GM21723 (cell line): ENCODE measurements around the gene ACTL10.
"Not testable (repeated sequence)": the region's sequence is repeated elsewhere in the genome, so short reads cannot be mapped to it uniquely, and the experiment has no call there.

Source experiments
- ATAC-seq: cut with Tn5 transposase; IDR thresholded peaks from one replicate; pipeline ENCODE4 v1.9.1; 2021; ENCODE audit warnings: mild to moderate bottlenecking, moderate library complexity; ENCODE audit not compliant: unreplicated experiment

Gene ACTL10

GRCh38 chr20:33666293-33667244 is at the start of gene ACTL10:
Gene ACTL10, plus strand, starts transcription at chr20:33666943. Its CDS starts 555 bp downstream, at chr20:33667498.
- peak; percentile 64 for ATAC-seq

DNA sequence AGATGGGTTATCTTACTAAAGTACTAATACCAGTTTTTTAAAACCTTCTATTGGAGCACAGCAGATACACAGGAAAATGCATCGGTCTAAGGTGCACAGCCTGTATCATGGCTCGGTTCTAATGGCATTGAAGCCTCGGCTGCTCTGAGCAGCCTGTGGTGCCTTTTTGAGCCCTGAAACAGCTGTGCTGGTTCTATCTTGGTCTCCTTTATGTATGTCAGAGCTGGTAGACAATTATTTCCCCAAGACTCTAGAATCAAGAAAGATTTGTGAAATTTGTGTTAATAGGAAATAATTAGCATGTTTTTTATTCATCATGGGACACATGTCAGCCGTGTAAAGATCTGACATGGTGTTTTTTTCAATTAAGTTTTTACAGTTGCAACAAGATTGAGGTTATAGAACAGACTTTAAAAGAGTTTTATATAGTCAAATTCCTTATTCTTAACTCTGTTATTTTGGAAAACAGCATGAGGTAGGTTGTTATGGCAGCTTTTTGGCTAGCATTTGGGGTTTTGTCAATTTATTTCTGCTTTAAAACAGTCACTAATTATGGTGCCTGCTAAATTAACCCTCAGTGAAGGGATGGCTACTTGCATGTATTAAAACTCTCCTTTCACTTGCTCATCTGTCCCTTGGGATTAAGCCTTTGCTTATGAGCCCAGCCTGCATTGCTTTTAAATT is 44.9 kb upstream of the ACTL10 start:
- no peak for ATAC-seq

DNA sequence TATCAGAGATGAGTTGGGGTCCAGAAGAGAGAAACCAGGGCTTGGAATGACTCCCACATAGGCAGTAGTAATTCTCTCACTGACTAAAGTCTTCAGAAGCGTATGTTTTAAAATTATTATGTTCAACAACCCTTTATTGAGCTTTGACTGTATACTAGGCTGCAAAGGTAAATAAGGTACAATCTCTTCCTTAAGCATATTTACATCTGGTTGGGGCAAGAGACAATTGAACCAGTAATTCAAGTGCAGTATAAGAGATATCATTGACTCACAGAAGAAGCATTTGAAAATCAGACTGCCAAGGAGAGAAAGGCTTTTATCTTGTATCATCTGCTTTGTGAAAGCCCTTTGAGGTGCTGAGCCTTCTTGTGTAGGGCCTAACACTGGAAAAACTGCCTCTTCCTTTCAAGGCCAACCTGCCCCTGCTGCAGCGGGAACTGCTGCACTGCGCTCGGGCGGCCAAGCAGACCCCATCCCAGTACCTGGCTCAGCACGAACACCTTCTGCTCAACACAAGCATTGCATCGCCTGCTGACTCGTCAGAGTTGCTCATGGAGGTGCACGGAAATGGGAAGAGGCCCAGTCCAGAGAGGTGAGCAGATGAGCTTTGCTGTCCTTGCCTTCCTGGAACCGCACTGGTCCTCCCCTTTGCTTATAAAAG is 43.9 kb upstream of the ACTL10 start:
- ATAC-seq = no peak

GRCh38 chr20:33624399-33624798 is 42.3 kb upstream of the ACTL10 start:
- no peak for ATAC-seq

DNA sequence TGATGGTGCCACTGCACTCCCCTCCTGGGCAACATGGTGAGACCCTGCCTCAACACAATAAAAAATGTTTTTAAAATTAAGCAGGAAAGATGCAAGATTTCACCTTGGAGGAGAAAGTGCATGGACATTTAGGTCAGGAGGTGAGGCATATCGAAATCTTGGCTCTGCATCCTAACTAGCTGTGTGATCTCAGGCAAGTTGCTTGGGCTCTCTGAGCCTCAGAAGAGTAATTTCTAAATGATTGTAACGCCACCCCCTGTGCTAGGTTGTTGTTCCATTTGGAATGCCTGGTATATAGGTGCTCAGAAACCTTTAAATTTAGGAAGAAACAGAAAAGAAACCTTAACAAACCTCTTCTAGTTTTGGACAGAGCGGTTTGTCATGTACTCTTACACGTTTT is 40.6 kb upstream of the ACTL10 start:
- ATAC-seq = no peak

DNA sequence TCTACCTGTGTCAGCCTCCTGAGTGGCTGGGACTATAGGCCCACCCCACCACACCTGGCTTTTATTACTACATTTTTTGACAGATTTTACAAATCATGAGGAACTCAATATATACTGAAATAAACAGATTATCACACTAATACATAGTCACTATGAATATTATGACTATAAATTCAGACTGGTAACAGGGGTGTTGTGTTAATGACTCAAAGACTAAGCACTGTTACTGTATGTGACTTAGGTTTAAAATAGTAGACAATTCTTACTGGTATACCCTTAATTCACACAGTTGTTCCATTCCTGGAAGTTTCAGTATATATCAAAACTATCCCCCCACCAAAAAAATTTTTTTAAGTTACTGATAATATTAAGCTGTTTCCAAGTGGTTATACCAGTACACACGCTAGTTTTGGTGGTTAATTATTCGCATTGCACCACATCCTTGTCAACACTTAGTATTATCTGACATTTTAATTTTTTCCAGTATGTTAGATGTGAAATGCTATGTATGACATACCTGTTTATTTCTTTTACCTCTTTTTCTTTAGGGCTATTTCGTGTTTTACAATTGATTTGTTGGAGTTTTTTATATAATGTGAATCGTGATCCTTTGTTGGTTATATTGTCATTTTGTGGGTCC is 39.0 kb upstream of the ACTL10 start:
- no peak for ATAC-seq

DNA sequence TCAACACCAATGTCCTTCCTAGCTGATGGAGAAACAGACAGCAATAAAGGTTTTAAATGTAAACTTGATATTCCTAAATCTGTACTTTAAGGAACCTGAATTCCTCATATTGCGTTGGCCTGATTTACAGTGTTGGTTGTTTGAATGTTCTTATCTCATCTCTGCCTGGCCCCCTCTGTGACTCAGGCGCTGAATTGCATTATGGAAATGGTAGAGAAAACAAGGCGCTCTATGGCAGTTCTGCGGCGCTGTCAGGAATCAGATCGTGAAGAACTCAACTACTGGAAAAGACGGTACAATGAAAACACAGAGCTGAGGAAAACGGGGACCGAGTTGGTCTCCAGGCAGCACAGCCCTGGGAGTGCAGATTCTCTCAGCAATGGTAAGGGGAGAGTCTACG is 37.2 kb upstream of the ACTL10 start:
- no peak for ATAC-seq

- no peak for ATAC-seq
Observed at GRCh38 chr20:33629979-33630378, 36.8 kb upstream of the ACTL10 start.

DNA sequence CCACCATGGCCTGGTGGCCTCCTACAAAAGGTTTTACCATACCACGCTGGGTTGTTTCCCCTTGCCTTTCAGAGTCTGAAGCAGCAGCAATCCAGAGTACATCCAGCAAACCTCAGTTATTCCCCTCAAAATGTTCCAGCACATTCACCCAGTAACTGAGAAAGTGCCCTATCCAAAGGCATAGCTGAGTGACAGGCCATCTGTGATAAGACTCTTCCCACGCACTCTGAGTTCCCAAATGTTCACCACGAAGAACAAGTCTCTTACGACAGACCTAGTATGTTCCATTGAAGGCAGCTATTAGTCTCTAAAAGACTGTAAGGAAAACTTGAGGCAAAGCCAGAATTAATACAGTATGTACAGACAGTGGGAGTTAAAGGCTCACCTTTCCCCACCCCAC is 36.2 kb upstream of the ACTL10 start:
- ATAC-seq = no peak

DNA sequence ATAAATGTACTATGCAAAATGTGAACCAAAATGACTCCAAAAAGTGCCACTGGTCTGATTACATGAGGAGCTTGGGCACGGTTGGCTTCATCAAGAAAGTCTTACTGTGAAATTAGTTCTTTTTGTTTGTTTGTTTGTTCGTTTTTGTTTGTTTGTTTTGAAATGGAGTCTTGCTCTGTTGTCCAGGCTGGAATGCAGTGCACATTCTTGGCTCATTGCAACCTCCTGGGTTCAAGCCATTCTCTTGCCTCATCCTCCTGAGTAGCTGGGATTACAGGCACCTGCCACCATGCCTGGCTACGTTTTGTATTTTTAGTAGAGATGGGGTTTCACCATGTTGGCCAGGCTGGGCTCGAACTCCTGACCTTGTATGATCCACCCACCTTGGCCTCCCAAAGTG is 34.8 kb upstream of the ACTL10 start:
- ATAC-seq = not testable (repeated sequence)

- no peak for ATAC-seq
Observed at GRCh38 chr20:33635341-33635740, 31.4 kb upstream of the ACTL10 start.

DNA sequence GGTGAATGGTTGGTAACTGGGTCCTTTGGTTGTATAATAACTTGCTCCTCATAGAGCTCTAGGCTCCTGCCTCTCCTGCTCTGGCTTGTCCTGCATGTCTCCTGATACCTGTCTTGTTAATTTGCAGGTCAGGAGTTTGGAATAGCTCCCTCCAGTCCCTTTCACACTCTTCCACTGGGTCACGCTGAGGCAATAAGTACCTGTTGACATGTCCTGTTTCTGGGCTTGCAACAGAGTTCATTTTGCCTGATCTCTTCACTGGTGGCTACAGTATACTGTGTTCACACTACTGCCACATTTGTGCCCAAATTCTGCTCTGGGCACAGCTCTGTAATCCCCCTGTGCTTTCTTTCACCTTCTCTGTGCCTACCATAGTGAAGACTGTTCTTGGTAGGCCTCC is 30.0 kb upstream of the ACTL10 start:
- ATAC-seq = no peak

- no peak for ATAC-seq
Observed at GRCh38 chr20:33640287-33640686, 26.5 kb upstream of the ACTL10 start.

GRCh38 chr20:33644313-33645071 is 22.3 kb upstream of the ACTL10 start:
- ATAC-seq = no peak

DNA sequence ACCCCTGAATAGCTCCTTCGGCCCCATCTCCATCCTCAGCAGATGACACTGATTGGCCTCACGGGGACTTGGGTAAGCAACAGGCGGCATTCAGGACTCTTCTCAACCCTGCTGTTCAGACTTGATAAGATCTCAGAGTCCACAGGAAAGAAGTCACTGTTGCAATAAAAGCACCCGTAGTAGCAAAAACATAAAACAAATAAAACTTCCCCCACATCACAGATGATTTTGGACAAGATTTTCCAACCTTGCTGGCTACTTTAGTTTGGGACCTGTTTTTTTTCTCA is 21.7 kb upstream of the ACTL10 start:
- no peak for ATAC-seq

DNA sequence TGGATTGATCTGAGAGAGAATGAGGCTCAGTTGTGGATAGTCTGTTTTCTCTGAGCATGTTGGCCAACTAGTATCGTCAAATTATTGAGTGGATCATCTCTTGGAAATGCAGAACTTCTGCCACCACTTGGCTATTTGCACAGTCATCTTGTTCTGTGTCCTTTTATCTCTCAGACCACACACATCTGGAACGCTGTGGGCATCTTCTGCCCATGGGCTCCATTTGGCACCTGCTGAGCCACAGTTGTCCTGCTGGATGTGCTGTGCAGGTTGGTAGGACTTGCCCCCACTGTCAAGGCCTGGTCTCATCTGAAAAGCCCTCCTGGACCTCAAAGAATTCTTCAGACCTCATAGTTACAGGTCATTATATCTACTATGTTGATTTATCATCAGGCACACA is 21.3 kb upstream of the ACTL10 start:
- ATAC-seq = no peak

- ATAC-seq = no peak
Observed at GRCh38 chr20:33646191-33646590, 20.6 kb upstream of the ACTL10 start.

DNA sequence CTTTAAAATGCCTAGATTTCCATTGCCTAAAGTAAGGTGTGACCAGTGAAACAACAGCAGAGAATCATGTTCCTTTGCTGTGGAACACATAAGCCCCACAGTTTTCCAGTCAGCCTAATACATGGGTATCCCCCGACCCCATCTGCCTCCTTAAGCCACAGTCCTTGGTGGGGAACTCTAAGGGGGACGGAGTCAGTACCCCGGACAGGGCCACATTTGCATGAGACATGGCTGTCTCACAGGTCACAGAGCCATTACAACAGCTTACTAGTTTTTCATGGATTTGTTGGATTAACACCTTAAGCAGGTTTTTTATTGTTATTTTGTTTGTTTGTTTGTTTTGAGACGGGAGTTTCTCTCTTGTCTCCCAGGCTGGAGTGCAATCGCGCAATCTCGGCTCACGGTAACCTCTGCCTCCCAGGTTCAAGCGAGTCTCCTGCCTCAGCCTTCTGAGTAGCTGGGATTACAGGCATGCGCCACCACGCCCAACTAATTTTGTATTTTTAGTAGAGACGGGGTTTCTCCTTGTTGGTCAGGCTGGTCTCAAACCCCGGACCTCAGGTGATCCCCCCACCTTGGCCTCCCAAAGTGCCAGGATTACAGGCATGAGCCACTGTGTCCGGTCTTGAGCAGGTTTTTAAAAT is 19.7 kb upstream of the ACTL10 start:
- ATAC-seq = not testable (repeated sequence)

- peak; percentile 65 for ATAC-seq
Observed at GRCh38 chr20:33647603-33648395, 18.9 kb upstream of the ACTL10 start.
